GM19438 (cell line): ENCODE measurements around the gene RASSF1.

ENCODE experiments used
- ATAC-seq: cut with Tn5 transposase; IDR thresholded peaks from one replicate; pipeline ENCODE4 v1.9.1; 2021; ENCODE audit warnings: low read depth; ENCODE audit not compliant: unreplicated experiment

Gene RASSF1

DNA sequence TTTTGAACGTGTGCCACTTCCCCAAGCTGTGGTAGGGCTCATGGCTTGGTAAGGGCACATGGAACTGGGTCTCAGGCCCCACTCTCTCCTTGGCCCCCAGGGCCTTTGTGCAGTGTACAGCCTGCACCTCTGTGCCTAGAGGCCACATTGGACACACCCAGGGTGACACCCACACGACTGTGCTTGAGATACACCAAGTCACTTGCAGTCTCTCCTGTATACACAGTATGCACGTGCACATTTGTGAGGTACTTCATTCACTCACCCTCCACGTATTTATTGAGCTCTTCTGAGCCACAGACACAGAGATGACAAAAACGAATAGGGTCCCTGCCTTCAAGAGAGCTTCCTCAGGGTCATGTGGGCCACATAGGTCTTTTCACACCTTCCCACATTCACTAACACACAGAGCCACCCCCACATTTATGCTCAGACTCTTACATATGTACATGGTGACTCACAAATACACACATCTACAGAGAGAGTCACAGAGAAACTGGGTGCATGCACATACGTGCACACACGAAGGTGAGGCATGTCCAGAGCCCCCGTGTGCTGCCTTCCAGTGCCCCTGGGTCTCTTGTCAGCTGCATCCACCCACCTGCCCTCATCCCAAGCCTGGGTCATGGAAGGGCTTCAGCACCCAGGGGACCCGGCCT lies 28.5 kb upstream of the RASSF1 start:
- ATAC-seq, result no peak

DNA sequence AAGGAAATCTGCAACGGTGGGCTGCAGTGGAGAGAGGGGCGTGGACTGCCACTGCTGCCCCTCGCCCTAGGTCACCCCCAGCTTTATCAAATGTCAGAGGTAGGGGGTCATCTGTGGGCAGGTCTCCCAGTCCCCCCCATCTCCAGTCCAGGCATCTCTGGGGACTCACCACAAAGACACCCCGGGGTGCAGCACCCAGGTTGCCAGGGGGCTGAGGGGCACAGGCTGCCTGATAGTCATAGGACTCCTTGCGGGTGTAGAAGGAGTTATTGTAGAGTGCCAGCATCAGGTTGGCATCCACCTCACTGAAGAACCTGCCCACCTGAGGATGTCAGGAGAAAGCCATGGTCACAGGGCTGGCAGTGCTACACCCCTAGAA lies 25.2 kb upstream of the RASSF1 start:
- no peak for ATAC-seq

DNA sequence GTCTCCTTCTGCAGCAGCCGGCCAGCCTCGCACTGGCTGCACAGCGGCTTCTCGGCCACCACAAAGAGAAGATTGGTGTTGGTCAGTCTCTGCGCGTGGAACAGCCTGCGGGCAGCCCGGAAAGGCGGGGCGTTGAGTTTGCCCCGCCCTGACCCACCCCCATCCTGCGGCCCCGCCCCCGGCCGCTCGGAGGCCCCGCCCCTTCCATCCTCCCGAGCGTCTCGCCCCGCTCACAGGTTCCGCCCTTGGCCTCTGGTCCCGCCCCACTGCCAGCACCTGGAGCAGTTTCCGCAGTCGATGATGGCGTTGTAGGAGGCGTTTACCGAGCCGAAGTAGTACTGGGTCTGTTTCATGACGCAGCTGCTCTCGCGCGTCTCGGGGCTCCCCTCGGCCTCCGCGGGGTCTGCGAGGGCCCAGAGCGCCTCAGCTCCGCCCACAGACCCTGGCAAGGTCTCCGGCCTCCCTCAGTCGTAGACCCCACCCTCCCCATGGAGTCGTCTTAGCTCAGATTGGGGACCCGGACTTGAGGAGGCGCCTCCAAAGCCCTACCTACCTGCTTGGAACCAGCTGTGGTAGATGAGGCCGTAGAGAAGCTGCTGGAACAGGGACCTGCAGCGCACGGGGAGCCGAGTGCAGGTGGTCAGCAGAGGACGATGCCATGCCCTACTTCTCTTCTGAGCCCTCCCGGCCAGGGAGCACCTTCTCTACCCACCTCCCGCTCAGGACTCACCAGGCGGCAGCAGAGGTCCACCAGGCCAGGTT lies 24.6 kb upstream of the RASSF1 start:
- peak; percentile 83 for ATAC-seq

DNA sequence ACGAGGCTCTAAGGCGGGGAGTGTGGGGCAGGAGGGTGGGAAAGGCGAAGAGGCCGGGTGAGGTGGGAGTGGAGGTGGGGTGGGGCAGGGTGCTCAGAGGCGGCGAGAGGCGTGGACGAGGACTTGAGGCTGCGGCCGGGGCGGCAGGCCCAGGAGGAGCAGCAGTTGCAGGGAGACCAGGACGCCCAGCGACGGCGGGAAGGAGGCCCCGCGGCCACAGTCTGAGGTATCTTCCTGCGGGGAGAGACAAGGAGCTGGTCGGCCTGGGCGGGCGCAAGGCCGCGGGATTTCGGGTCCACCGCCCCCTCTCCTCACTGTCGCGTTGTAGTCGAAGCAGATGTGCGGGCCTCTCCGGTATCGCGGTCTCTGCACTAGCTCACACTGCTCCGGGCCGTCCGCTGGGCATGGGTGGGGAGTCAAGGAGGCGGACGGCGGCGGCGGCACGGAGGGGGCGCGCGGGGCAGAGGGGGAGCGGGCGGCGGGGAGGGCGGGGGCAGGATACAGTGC lies 24.0 kb upstream of the RASSF1 start:
- peak; percentile 35 for ATAC-seq

DNA sequence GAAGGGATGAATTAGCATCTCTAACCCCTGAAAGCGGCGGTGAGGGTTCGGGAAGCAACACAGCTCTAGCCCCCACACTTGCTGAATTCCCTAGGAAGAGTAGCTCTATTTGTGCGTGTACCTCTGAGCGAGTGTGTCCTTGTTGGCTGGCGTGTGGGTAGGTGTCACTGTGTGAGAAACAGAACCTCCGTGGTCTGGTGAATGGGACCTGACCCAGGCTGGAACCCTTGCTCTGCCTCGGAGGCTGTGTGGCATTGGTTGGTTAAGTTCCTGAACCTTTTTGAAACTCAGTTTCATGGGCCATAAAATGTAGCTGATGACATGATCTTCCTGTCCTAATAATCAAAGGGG lies 19.1 kb upstream of the RASSF1 start:
- ATAC-seq, result no peak

DNA sequence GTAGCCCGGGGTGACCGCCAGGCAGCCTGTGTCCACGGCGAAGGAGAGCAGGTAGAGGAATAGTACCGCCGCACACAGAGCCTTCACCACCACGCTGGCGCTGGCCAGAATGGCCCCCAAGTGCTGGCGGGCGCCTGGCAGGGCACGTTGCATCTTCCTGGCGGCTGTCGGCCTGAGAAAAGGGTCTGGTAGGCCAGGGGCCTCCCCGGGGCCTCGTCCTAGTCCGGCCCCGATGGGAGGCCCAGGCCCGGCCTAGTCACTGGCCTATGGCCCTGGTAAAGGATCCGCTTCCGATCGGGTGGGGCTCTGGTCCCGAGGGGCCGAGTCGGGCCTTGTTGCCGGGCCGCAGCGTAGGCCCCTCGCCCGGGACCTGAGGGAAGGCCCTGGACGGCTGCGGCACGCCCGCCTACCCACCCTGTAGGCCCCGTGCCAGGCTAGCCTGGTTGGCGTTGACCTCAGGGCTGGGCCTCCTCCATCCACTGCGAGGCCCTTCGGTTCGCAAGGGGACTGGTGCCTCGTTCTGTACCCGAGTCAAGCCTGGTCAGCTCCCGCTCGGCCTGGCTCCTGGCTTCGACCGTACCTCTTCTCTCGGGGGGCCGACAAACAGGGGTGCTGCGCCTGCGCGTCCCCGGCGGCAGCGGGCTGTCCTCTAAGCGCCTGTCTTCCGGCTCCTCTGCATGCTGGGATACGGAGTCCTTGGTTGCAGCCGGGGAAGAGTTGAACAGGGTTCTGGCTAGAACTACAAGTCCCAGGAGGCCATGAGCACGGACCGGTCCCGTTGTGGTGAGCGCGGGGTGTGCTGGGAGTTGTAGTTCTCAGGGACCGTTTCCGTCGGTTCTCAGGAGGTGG lies 18.5 kb upstream of the RASSF1 start, which contains the start of gene TMEM115:
TMEM115 (minus strand) TSS at position 611 of the 849 bp plus-strand sequence; CDS start at position 153, 458 bp downstream.
- peak; percentile 94 for ATAC-seq

DNA sequence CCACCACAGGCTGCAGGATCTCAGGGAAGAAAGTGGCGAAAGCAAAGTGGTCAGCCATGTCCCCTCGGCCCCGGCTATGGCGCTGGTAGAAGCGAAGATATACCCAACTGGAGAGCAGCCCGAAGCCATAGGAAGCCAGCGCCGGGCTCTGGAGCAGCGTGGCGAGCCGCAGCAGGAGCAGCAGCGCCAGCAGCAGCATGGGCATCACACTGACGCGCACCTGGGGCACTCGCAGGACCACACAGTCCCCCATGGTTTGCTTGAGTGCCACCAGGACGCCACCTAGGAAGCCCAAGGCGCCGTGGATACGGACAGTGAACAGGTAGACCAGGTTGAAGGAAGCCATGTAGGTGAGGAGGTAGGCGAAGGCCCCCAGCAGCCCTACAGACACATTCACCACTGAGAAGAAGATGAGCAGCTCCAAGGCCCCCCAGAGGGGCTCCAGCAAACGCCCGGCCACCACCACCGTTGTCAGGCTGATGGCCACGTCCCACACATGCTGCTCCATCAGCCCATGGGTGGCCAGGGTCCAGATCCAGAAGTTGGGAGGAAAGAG lies 17.8 kb upstream of the RASSF1 start:
- no peak for ATAC-seq

DNA sequence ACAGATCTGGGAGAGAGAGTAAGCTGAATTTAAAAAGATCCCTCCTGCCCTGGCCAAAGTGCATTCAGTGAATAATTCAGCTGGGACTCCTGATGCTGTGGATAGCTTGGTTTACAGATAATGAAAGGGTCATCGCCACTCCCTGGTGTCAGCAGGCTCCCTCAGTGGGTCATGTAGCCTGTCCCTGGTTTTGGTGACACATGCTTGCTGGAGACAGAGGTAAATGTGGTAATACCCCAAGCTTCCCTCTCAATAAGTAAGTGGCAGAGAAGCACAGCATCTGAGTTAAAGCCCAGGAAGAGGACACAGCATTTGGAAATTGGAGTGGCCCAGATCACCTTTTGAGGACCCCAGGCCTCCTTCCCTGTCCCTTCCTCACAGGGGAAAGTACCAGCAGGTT lies 16.8 kb upstream of the RASSF1 start:
- ATAC-seq, result no peak

DNA sequence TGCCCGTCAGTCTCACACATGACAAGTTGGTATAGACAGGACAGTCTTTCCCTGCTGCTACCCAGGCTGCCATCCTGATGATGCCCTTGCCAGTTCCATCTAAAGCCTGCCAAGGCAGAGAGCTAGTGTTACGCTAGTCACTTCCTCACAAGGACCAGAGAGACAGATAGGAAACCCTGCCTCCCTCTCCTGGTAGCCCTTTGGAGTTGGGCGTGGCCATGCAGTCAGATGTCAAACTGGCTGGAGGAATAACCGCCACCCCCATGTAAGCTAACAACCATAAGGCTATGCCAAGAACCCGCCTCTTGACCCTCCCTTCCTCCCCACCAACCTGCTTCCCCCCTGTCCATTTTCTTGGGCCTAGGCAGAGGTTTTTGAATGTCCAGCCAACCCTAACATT lies 15.9 kb upstream of the RASSF1 start:
- no peak for ATAC-seq

DNA sequence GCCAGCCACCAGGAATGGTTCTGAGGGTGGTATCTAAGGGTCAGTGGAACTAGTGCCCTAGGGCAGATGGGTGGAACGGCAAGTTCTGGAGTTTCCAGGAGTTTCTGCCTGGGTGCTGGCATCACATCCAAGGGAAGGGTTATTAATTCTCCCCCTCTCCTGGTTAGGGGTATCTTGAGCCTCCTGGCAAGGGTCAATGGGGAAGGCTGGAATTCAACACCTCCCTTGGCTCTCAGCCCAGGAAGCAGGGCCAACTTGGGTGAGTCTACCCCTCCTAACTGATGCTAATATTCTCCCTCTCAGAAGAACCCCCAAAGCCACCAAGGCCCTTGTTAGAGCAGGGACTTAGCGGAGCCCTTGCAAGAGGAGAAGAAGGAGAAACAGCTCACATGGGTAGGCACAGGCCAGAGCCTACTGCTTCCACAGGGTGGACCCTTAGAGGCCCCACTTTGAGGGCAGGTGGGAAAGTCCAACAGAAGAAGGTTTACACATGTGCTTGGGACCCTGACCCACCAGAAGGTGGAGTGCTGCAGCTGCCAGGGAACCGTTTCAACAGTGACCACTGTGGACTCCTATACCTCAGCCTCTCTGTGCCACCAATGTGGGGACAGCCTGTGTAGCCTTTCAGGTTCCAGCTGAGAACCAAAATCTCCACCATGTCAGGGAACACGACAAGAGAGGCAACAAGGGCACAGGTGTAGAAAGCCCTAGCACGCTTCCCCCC lies 15.4 kb upstream of the RASSF1 start:
- ATAC-seq, result no peak

DNA sequence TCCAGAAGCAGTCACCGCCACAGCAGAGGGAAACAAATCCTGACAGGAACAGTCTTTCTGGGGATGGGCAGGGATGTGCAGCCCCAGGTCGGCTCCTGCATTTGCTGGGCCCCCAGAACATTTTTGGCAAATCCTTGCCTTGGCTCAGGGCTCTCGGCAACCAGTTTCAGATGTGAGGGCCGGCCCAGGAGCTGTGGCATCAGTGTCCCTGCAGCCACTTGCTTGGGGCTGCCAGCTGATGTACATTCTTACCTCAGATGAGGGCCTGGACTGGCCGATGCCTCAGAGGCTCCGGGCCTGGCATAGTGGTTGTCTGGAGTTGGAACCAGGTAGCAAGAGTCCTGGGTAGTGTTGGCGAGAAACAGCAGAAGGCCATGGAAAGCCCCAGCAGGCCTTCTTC lies 14.2 kb upstream of the RASSF1 start:
- no peak for ATAC-seq

DNA sequence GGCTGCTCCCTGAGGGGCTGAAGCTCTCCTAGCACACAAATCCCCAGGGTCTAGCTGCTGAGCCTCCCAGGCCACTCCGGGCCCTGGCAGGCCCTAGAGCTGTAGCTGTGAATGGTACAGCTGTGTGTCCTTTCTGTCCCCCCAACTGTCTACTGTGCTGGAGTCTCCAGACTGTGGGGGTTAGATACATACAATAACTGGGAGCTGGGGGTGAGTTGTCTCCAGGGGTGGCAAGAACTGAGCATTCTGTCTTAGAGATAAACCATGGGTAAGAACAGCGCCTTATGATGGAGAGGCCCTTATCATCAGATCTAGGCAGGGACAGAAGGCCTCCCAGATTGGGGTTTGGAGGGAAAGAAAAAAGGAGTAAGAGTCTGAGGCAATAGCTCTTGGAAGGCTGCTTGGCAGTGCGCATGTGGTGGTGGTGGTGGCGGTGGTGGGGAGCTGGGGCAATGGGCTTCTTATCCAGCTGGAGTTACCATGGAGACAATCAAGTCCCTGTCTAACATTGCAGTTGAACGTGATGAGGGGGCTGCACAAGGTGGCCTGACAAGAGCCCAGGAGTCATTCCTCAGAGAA lies 13.6 kb upstream of the RASSF1 start:
- ATAC-seq, result no peak

DNA sequence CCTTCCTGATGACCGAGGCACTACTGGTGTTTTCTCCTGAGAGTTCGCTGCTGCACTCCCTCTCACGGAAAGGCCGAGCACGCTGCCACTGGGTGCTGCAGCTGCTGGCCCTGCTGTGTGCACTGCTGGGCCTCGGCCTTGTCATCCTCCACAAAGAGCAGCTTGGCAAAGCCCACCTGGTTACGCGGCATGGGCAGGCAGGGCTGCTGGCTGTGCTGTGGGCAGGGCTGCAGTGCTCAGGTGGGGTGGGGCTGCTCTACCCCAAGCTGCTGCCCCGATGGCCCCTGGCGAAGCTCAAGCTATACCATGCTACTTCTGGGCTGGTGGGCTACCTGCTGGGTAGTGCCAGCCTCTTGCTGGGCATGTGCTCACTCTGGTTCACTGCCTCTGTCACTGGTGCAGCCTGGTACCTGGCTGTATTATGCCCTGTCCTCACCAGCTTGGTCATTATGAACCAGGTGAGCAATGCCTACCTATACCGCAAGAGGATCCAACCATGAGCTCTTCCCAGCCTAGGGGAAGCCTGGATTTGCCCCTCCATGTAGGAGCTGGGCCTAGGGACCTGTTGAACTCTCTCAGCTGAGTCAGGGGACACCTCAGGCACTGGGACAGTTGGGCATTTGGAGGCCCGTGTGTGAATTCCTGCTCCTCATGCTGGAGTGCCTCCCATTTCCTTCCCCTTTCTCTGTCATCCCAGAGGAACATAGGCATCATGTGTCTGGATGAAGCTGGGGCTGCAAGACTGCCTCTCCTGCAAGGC lies 12.8 kb upstream of the RASSF1 start:
- no peak for ATAC-seq

DNA sequence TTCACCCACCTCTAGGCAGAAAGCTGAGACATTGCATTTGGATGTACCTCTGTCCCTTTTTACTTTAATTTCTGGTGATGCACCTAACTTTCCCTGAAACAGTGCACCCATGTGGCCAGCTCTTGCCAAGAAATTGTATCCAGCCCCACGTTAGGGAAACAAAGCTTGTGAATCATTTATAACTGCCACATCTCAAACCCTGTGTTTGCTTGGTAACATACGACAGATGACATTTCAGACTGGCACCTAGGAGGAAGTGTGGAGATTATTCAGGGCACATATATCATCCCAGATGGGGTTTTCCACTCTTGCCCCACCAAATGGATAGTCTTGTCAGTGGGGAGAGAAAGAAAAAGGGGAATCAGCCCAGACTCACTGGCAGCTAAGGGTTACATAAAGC lies 12.1 kb upstream of the RASSF1 start:
- ATAC-seq, result no peak

DNA sequence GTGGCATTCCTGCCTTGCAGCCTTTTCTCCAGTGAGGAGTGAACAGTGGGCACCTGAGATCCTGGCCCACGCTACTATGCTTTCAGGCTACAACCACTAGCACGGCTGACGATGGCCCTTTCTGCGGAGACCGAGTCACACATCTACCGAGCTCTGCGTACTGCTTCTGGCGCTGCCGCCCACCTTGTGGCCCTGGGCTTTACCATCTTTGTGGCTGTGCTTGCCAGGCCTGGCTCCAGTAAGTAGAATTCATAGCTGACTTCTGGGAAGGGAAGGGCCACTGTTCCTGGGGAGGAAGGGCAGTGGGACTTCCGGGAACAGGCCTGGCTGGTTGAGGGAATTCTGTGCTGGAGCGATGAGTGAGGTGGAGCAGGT lies 10.7 kb upstream of the RASSF1 start:
- no peak for ATAC-seq

DNA sequence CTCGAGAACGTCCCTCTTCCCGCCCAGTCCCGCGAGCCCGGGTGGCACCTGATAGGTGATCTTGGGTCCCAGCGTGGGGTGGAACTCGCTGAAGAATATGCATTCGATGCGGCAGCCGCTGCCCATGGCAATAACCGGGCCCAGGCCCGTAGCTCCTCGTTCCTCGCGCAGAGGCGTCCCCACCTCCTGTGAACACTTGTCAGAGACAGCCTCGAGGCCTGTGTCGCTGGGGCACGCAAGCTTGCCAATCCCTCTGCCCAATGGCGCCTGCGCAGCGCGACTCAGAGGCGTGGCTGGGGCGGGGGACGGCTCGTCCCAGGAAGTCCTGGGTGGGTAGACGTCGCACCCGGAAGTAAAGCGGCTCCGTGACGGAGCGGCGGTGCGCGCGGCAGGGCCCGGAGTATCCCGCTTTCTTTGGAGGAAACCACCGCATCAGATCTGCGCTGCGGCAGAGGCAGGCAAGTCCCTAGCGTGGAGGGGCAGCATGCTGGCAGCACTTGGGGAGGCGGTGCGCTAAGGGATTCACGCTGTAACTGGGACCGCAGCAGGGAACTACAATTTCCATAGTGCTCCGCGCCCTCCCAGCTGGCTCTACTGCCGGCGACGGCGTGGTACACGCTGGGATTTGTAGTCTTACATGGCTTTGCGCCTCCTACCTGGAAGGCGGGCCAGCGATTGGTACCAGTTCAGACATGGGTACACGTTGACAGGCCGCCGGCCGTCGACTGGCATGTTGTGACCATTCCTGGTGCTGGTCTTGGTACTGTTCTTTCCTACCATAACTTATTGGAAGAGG lies 10.1 kb upstream of the RASSF1 start, which contains the start of the genes CYB561D2 and NPRL2:
CYB561D2 (plus strand) TSS at position 336 of the 796 bp plus-strand sequence. CDS start 572 bp downstream, outside the sequence.
NPRL2 (minus strand) TSS at position 249 of the 796 bp plus-strand sequence; CDS start at position 126, 123 bp downstream.
- ATAC-seq, result peak; percentile 81

DNA sequence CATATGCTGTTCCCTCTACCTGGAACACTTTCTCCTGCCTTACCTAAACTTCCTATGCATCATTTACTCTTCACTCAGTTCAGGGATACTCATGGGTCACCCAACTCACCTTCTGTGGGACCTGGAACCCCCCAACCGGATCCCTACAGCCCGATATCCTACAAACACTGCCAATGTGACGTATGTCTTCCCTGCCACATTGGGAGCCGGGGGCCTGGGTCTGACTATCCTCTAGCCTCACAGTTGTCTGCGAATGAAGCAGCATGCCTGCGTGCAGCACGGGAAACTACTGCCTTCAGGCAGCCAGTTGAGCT lies 9.5 kb upstream of the RASSF1 start:
- ATAC-seq, result peak; percentile 6

DNA sequence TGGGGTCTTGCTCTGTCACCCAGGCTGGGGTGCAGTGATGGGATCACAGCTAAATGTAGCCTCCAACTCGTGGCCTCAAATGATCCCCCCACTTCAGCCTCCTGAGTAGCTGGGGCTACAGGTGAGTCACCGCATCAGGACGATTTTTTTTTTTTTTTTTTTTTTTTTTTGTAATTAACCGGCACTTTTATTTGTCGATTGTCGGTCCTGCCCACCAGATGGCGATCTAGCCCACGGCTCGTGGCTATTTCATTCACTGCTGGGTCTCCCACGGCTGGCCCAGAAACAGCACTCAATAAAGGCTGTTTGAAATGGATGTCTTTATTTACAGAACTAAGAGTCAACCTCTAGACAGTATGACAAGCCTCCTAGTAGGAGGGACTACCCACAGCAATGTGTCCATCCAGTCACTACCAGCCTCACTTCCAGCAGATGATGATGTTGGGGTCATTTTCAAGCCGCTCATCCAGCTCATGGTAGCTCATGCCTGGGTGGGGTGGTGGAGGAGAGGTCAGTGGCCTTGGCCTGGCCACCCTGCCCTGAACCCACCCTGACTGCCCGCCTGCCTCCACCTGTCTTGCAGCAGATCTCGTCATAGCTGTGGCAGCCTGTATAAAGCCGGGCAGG lies 6.7 kb upstream of the RASSF1 start:
- no peak for ATAC-seq
